ENCODE measurements around the gene GOLGB1.

DNA sequence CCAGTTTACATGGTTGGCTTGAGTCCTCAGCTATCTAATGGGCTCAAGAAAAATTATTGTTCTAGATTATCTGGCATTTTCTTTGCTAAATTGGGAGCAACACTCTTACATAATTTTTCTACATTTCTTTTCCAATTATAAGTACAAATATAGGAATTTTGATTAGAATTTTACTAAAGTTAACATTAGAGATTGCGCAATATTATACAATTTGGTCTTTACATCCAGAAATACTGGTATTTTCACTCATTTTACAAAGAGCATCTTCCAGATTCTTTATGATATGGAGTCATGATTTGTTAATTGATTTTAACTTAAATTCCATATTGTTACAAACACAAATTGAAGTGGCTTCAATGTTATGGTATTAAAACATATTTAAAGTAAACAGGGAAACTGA lies 19.7 kb upstream of the GOLGB1 start:
- TF ChIP-seq, protein P1, sequence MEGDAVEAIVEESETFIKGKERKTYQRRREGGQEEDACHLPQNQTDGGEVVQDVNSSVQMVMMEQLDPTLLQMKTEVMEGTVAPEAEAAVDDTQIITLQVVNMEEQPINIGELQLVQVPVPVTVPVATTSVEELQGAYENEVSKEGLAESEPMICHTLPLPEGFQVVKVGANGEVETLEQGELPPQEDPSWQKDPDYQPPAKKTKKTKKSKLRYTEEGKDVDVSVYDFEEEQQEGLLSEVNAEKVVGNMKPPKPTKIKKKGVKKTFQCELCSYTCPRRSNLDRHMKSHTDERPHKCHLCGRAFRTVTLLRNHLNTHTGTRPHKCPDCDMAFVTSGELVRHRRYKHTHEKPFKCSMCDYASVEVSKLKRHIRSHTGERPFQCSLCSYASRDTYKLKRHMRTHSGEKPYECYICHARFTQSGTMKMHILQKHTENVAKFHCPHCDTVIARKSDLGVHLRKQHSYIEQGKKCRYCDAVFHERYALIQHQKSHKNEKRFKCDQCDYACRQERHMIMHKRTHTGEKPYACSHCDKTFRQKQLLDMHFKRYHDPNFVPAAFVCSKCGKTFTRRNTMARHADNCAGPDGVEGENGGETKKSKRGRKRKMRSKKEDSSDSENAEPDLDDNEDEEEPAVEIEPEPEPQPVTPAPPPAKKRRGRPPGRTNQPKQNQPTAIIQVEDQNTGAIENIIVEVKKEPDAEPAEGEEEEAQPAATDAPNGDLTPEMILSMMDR (IDR thresholded peaks at IDR 0.05; ENCODE audit: poor library complexity) = no peak
- TF ChIP-seq EZH2phosphoT487 (IDR thresholded peaks at IDR 0.05; ENCODE audit: low read depth, severe bottlenecking, unreplicated experiment) (no peak), EZH2 (IDR thresholded peaks at IDR 0.05; ENCODE audit: borderline replicate concordance) (no peak)
